Kidney epithelial cell (primary cell): Measurements from ENCODE around the gene RPLP1. TPM values are rescaled to one million over a fixed set of nuclear protein-coding genes. Genes with fewer than 3 reads are reported as not detected.

Source experiments
- DNase-seq: peaks from one replicate; pipeline ENCODE4 v3.0.0-alpha.2; 2010; ENCODE audit warnings: low read depth
- H3K27me3 ChIP-seq: 2 replicates; pipeline ENCODE4 v1.6.0; 2011; ENCODE audit warnings: low read length; ENCODE audit not compliant: control insufficient read depth, insufficient read depth
- H3K36me3 ChIP-seq: 2 replicates; pipeline ENCODE4 v1.5.1; 2011; ENCODE audit warnings: low read length; ENCODE audit not compliant: control insufficient read depth, insufficient read depth
- H3K4me3 ChIP-seq: 2 replicates; pipeline ENCODE4 v1.5.1; 2011; ENCODE audit warnings: low read depth, mild to moderate bottlenecking, control low read depth, low read length
- CTCF ChIP-seq: IDR thresholded peaks from 2 replicates; pipeline ENCODE4 v1.5.1; 2011; ENCODE audit warnings: mild to moderate bottlenecking, moderate library complexity, low read length, control low read depth, inconsistent platforms; ENCODE audit not compliant: insufficient read depth, poor library complexity, severe bottlenecking
- total RNA-seq: library from RNA; depleted of rRNA; stranded (reverse); fragments of >200 nt; gene quantifications from 2 replicates; pipeline ENCODE4 v1.2.3, GENCODE V29; 2015

The RPLP1 gene
- total RNA-seq, 1 donor from 2014 or later, result 943 TPM

GRCh38 chr15:69497667-69498066, 45.0 kb downstream of the RPLP1 start:
- TF ChIP-seq CTCF, result no peak
- peaks cover 3% of the 10 kb centered on the region for H3K27me3 ChIP-seq
- no peak for DNase-seq

GRCh38 chr15:69498282-69498681, 45.7 kb downstream of the RPLP1 start:
- Histone ChIP-seq H3K4me3 (no peak overlapping the region), H3K36me3 (no peaks in the 10 kb centered on the region), H3K27me3 (peaks cover 3% of the 10 kb centered on the region)
- TF ChIP-seq CTCF, result no peak
- no peak for DNase-seq

More at GRCh38 chr15:69497667-69498066, 45.0 kb downstream of the RPLP1 start:
- Histone ChIP-seq H3K4me3 (no peak overlapping the region), H3K36me3 (no peaks in the 10 kb centered on the region)

- no peak for DNase-seq
- TF ChIP-seq CTCF, result no peak
- H3K4me3 ChIP-seq, result no peak overlapping the region
These were observed 46.4 kb downstream of the RPLP1 start for GRCh38 chr15:69498987-69499386.

DNA sequence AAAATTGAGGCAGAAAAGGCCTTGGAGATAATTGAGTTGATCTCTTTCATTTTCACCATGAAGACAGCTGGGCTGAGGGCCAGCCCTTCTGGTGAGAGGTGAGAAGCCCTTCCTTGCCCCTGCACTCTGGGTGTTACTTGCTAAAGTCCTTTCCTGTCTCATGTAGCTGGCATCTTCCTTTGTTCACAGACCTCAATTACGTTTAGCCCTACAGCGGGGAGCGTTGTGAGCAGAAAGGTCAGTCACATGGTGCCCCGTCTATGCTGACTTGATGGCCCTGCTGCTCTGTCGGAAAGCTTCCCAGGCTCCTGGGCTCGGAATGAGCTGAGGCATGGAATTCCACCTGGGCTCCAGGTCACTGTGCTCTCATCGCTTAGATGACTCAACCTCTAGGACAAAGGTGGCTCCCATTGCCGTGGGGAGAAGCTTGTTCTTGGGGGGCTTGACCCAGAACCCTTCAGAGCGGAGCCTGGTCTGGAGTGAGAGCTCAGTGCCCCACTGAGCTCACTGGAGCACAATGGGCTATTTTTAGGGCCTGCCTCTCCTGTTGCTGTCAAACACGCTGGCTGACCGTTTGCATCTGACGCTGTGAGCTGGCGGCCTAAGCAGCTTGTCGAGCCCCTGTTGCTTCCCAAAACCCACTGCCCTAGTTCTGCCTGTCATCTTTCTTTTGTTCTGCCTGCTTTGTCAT, 47.0 kb downstream of the RPLP1 start:
- TF ChIP-seq CTCF, result no peak
- no peak overlapping the region for H3K4me3 ChIP-seq
- peaks cover 3% of the 10 kb centered on the region for H3K27me3 ChIP-seq
- H3K36me3 ChIP-seq, result no peaks in the 10 kb centered on the region
- DNase-seq, result no peak

More at GRCh38 chr15:69498987-69499386, 46.4 kb downstream of the RPLP1 start:
- no peaks in the 10 kb centered on the region for H3K36me3 ChIP-seq
- H3K27me3 ChIP-seq, result peaks cover 3% of the 10 kb centered on the region

DNA sequence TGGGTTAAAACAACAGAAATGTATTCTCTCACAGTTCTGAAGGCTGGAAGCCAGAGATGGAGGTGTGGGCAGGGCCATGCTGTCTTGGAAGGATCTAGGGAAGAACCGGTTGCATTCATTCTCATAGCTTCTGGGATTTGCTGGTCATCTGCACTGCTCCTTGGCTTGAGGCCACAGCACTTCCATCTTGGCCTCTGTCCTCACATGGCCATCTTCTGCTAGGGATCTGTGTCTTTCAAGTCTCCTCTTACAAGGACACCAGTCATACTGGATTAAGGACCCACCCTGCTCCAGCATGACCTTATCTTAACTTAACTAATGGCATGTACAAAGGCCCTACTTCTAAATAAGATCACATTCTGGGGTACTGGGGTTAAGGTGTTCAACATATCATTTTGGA, 47.7 kb downstream of the RPLP1 start:
- Histone ChIP-seq H3K36me3 (no peaks in the 10 kb centered on the region), H3K27me3 (peaks cover 3% of the 10 kb centered on the region), H3K4me3 (no peak overlapping the region)
- DNase-seq, result no peak
- no peak for TF ChIP-seq CTCF

DNA sequence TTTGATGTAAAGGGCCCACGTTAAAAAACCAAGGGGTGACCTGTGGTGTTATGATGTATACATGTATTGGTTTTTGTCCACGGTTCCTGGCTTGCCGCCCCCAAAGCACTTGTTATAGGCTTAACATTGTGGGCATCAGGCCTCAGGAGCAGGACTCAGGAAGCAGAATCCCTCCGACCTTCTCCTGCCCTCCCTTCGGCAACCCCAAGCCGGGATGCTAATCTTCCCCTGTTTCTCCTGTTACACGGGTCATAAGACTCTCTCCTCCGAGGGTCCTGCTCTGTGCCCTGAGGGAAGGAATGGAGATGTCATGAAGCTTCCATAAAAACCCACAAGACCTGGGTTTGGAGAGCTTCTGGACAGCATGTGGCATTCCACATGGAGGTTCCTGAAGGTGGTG, 48.8 kb downstream of the RPLP1 start:
- Histone ChIP-seq H3K4me3 (no peak overlapping the region), H3K36me3 (no peaks in the 10 kb centered on the region), H3K27me3 (peaks cover 3% of the 10 kb centered on the region)
- no peak for DNase-seq
- no peak for TF ChIP-seq CTCF
